NT2/D1 (cell line): Measurements from ENCODE around the gene ATAD3C.

Experiments used
- SUZ12 ChIP-seq: IDR thresholded peaks from 2 replicates; pipeline ENCODE4 v1.6.1; 2011; ENCODE audit not compliant: insufficient read length, insufficient read depth; ENCODE audit errors: extremely low read depth
- ZNF274 ChIP-seq: IDR thresholded peaks from 2 replicates; pipeline ENCODE4 v1.6.1; 2011; ENCODE audit warnings: mild to moderate bottlenecking, low read depth, low read length

DNA sequence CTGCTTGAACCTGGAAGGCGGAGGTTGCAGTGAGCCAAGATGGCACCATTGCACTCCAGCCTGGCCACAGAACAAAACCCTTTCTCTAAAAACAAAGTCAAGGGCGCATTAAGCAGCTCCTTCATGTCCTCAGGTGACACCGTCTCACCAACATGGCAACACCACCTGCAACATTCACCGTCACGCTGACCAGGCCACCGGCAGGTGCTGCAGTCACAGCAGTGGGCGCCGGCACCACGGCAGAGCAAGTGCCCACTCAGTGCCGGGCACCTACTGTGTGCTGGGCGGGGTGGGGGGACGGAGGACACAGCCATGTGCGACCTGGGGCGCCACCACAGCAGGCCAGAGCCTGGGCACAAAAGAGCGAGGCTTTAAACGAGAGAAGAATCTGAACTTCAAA lies 34.2 kb downstream of the ATAD3C start:
- TF ChIP-seq SUZ12 = no peak
- TF ChIP-seq ZNF274 = no peak
